HG03060 (cell line): Measurements from ENCODE around the gene ADD2.

Source experiments
- ATAC-seq: cut with Tn5 transposase; IDR thresholded peaks from one replicate; pipeline ENCODE4 v1.9.1; 2021; ENCODE audit warnings: low read depth, moderate number of reproducible peaks; ENCODE audit not compliant: unreplicated experiment

Gene ADD2

GRCh38 chr2:70707706-70708105, 60.3 kb downstream of the ADD2 start:
- ATAC-seq, result no peak

DNA sequence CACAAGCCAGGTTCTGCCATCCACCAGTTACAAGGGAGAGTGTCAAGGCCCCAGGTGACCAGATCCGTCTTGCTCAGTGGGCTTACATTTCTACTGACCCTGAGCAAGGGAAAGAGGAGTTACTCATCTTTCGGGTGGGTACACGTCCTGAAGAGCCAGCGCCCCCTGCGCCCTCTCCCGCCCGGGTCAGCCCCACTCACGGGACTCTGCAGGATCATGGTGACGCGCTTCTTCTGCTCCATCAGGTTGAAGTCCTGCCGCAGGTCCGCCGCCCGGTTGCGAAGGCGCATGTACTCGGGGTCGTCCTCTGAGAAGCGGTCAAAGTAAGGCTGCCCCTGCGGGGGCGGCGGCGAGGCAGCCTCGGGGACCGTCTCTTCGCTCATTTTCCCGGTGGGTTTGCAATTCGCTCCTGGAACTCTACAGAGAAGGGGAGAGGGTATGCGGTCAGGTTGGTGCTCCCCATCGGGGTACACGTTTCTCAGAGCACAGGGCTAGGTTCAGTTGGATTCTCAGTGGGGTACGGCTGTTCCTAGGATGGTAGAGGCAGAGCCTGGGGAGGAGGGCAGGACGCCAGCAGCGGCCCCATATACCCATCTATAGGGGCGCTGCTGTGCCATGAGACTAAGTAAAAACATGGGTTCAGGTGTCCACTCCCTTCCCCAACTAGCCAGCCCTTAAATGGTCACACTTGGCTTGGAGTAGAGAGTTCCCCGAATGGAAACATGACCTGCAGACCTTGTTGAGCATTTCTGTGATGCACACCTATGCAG, 61.8 kb downstream of the ADD2 start:
- ATAC-seq, result no peak

GRCh38 chr2:70705160-70705850, 62.7 kb downstream of the ADD2 start:
- no peak for ATAC-seq

DNA sequence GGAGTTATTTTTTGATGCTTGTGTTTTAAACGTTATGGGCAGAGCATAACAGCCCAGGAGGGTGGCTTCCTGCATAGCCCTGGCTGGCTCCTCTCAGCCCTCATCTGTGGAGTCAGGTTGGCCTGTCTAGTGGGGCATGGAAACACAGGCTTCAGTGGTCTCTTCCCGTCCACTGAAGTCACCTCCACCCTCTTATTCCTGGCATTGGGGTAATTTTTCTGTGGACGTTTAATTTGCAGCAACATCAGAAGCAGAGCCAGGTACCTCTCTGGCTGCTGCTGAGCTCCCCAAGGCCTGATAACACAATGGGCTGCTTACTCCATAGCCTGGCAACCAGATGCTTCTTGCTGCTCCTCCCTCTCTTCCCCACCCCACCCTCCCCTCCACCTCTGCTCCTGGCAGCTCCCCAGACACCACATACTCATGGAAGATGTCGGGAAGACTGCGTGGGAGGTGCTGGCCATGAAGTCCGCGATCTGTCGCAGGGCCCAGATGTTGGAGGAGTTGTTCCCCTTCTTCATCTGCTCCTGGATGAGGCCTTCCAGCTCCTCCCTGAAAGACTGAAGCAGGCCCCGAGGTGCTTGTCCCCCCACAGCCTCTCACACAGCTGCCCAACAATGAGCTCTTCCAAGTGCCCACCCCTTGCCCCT, 64.0 kb downstream of the ADD2 start:
- no peak for ATAC-seq

- ATAC-seq, result no peak
Observed at GRCh38 chr2:70702711-70703395, 65.1 kb downstream of the ADD2 start.

GRCh38 chr2:70698847-70699246, 69.2 kb downstream of the ADD2 start:
- ATAC-seq, result no peak

- ATAC-seq, result no peak
Observed at GRCh38 chr2:70697603-70698383, 70.2 kb downstream of the ADD2 start.

GRCh38 chr2:70696142-70696541, 71.9 kb downstream of the ADD2 start:
- ATAC-seq, result no peak

DNA sequence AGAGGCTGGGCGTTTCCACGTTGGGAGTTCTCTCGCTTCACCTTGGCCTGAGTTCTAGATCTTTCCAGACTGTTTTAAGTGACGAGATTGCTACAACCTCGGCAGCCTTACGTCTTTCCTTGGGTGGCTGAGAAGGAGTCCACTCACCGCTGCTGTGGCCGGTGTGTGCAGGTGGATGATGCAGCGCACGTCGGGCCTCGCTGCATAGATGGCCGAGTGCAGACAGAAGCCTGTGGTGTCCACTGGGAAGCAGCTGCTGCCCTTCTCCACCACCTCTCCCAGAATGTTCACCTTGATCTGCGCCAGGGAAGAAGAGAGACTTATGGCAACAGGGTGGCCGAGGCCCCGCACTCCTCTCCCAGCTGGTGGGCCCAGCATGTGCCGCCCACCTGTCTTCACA, 75.7 kb downstream of the ADD2 start:
- no peak for ATAC-seq

GRCh38 chr2:70691497-70692140, 76.4 kb downstream of the ADD2 start:
- ATAC-seq, result no peak

DNA sequence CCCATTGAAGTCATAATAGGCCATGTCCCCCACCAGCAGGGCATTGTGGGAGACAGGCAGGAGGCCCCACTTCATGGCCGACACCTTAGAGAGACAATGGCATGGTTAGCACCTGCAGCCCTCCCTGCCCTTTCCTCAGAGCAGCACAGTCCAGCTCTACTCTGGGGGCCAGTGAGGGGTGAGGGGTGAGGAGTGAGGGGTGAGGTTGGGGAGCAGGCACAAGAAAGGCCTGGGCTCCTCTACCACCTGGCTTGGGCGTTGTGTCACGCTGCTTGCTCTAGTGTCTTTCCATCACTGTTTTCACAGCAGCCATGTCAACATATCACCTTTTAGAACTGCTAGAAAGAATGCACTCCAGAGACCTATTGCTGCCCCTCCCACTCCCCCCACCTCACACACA, 77.2 kb downstream of the ADD2 start:
- no peak for ATAC-seq

DNA sequence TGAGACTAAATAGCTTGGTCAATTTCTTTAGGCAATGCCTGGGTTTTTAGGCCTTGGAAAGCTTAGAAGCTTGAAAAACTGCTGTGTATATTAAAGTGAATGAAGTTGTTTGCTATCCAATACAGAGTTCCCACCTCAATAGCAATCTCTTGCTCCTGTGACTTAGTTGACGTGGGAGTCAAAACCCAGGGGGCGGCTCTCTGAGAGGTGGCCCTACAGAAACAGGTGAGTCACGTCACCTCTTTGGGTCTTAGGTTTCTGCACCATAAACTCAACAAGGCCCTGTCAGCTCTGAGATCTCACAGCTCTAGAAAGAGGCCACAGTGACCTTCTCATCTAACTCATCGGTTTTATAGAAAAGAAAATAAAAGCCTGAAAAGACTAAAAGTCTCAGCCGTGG, 79.6 kb downstream of the ADD2 start:
- ATAC-seq, result no peak

DNA sequence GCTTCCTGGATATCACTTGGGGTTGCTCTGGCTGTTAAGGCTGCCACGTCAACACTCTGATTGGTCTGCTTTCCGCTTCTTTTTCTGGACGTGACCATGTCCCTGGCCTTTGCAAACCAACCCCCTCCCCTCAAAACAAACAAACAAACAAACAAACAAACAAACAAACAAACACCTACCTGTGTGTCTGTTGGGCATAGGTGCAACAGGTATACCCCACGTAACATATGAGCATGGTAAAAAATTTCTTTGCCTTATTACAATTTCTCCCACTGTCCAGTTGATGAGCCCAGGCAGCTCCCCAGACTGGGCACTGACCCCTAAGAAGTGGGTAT, 80.6 kb downstream of the ADD2 start:
- ATAC-seq, result no peak

DNA sequence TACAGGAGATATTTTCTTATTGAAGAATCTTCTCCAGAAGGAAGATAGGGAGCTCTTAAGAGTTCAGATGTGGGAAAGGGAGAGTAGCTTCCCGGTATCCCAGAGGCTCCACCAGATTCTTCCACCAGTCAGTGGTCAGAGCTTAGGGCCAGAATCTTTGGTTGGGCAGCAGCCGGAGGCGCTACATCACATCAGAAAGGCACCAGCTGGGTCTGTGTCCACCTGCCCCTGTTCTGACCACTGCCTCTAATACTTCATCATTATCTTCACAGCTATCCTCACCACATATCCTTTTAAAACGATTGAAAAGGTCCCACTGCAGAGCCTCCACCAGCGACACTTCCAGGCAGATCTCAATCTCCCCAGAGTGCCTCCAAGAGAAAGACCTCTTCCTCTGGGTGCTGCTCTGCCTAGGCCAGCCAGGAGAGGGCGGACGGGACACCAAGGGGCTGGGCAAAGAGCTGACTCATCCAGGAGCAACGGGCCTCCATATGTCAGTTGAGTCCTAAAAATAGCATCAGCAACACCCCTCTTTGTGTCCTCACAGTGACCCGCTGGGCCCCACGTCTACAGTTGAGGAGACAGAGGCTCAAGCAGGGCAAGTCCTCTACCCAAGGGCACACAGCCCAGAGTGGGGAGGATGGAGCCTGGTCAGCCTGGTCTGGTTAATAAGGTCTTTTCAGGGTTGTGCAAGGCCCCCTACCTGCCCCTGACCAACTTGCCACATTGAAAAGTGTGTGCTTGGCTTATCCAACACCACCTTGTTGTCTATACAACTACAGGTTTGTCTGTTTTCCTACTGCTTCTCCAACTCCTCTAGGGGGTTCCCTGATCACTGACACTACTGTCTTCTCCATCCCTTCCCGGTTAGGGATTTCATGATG, 81.2 kb downstream of the ADD2 start:
- ATAC-seq, result no peak

DNA sequence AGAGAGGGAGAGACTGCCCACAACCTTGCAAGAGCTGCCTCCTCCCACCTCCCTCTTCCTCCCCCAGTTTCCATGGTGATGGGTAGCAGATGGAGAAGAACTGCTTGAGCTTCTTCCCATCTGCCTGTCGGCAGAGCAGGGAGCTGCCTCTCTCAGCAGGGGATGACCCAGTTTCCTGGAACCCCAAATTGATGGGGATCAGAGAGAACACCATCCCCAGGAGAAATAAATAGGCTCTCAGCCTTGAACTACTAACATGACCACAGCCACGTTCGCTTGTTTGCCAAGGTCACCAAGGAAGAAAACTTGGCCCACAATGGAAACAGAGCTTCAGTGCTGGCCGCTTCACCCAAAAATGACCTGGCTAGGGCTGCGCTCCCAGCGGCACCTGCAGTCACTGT, 82.2 kb downstream of the ADD2 start:
- ATAC-seq, result no peak

GRCh38 chr2:70684846-70685622, 83.0 kb downstream of the ADD2 start:
- ATAC-seq, result no peak

GRCh38 chr2:70683455-70683854, 84.5 kb downstream of the ADD2 start:
- ATAC-seq, result no peak

- no peak for ATAC-seq
Observed at GRCh38 chr2:70680735-70681134, 87.3 kb downstream of the ADD2 start.
